GM10847 (cell line): ENCODE measurements around the gene ABLIM2.

ENCODE experiments used
- POLR2A ChIP-seq: IDR thresholded peaks from 2 replicates; pipeline ENCODE4 v1.6.1; 2011; ENCODE audit not compliant: insufficient read length; ENCODE audit errors: extremely low read depth

The ABLIM2 gene

DNA sequence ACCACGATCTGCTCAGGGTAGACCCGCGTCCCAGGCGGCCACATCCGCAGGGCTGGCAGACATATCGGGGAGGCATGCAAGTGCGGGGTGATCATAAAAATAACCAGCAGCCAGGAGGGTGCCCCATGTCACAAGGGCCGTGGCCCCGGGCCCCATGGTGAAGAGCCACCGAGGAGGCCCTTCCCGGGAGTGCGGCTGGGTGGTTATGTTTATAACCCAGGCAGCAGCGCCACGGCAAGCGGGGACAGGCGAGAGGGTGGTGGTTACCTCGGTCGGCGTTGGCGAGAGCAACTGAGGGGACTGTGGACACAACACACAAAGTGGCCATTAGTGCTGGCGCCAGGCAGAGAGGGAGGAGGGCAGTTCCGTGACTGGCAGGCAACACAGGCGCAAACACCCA lies 126.2 kb downstream of the ABLIM2 start:
- no peak for TF ChIP-seq POLR2A

DNA sequence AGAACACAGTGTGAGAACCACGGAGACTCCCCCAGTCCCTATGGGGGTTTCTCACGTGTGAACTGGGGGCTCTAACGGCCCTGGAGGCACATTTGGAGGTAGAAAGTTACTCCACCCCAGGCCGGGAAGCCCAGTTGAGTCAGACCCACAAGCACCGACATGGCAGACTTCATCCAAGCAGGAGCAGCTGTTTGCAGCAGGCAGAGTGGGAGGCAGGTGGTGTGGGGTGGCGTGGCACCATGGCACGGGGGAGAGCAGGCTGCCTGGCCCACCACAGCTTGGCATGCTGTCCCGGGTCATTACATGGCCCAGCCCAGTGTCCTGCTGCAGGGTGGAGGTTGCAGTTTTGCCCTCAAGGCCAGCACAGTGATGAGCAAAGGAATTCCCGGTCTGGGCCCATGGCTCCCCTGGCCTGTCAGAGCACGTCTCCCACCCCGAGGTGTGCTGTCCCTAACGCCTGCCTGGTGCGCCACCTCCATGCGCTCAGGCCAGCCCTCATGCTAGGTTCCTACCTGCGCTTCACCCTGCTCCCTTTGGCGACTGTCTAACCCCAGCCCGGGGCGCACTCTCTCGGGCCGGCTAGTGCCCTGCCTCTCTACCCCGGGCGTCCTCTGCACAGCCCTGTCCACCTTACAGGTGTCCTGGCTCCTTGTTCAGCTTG lies 128.4 kb downstream of the ABLIM2 start:
- TF ChIP-seq POLR2A = no peak

DNA sequence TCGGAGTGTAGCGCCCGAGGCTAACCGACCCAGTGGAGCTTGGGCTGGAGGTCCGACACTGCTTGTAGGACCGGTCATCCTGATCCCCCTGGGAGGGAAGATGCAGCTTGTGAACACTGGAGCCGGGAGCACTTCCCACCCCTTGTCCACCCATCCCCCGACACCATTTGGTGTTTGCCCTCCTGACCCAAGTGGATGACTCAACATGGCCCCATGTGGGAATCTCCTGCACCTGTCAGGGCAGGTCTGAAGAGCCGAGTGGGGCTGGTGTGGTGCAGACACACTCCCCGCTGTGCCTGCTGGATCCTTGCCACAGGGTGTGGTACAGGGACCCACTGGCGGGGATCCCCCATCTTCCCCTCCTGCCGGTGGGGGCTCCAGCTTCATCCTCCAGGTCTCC lies 128.9 kb downstream of the ABLIM2 start:
- no peak for TF ChIP-seq POLR2A

DNA sequence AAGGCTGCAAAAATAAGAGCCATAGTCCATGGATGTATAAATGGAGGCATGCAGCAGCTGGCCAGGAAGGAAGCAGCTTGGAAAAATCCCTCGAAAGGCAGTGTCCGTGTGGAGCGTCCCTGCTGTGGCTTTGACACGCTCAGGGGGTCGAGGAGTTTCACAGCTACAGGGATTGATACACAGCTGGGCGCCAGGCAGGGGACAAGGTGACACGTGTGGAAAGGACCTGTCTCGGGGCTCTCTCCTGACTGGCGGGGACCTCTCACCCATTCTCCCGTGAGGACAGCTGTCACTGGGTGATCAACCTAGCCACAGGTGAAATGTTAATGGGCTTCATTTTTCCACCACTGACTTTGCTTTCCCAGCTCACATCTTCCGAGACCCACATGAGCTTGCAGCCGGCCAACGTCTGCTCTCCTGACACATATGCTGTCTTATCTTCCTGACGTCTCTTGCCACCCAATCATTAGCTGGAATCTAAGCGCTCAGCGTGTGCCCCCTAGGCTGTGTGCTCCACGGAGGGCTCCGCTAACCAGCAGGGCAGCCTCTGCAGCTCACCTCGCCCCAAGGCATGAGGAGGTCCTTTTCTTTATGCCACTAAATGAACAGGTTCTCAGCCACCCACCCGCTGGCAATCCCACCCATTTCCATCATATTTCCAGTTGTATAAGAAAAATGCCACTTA lies 129.6 kb downstream of the ABLIM2 start:
- no peak for TF ChIP-seq POLR2A

DNA sequence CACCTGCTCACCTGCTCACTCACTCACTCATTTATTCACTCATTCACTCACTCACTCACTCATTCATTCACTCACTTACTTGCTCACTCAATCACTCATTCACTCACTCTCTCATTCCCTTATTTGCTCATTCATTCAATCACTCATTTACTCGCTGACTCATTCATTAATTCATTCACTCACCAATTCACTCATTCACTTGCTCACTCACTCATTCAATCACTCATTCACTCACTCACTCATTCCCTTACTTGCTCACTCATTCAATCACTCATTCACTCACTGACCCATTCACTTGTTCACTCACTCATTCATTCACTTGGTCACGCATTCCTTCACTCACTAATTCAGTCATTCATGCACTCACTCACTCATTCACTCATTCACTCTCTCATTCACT lies 130.2 kb downstream of the ABLIM2 start:
- TF ChIP-seq POLR2A = no peak

DNA sequence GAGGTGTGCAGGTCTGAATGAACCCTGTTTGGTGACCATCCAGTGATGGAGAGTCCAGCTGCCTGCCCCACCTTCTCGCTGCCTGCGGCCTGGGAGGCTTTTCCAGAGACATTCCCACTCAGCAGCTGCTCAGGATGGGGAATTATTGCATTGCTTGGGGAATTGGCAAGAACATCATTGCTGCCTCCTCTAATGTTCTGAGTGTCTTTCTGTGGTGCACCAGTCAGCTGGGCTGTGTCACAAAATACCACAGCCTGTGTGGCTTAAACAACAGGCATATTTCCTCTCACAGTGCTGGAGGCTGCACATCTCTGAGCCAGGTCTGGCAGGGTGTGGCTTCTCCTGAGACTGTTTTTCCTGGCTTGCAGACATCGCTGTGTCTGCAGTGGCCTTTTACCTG lies 132.2 kb downstream of the ABLIM2 start:
- TF ChIP-seq POLR2A = no peak

DNA sequence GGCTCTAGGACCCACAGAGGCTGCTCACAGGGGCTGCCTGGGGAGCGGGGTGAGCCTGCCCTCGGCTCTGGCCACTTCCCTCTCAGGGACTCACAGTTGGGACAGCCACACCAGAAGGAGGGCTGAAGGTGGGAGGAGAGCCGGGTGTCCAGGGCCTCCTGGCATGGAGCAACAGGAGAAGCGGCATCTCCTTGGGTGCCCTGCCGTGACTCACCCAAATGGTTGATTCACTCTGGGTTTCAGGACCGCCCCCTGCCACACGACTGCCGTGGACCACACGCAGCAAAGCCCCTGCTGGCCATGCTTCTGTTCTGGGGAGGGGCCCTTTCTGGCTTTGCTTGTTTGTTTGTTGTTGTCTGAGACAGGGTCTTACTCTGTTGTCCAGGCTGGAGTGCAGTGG lies 132.9 kb downstream of the ABLIM2 start:
- no peak for TF ChIP-seq POLR2A

DNA sequence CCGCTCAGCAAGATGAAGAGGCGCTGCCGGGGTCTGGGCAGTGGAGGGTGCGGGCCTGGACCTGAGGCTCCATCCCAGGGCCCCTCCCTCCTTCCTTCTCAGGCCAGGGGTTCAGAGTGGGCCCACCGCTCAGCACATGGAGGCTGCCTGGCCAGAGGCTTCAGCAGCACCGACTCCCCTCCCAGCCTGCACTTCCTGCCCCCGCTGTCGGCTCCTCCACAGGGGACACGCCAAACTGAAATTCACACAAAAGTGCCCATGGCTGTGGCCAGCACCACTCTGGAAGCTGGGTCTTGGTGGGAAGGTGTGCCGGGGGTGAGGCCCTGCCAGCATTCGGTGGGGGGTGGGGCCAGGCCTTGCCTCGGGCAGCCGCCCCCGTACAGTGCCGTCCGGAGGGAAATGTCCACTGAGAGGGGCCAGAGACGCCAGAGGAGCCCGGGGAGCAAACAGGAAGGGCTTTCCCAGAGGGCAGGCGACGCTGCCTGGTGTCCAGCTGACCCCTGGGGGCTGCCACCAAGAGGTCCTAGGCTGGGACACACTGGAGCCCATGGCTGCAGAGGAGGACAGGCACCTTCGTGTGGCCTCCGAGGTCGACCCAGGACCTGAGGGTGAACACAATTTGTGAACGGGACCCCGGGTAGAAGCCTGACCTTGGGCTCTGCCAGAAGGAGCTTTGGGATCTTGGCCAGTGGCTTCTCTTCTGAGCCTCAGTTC lies 134.4 kb downstream of the ABLIM2 start:
- no peak for TF ChIP-seq POLR2A

DNA sequence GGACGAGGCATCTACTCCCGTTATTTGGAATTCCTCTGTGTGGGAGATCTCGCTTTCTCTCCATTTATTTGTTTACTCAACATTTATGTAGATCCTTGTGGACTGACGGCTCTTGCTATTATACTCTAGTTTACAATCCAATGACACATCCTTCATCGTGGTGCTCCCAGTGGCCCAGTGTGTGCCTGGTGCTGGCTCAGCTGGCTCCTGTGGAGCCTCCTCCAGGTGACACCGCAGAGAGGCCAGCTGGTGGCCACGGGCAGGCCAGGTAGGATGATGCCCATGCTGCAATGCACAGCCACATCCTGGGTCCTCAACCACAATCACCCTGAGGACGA lies 134.9 kb downstream of the ABLIM2 start:
- TF ChIP-seq POLR2A = no peak

DNA sequence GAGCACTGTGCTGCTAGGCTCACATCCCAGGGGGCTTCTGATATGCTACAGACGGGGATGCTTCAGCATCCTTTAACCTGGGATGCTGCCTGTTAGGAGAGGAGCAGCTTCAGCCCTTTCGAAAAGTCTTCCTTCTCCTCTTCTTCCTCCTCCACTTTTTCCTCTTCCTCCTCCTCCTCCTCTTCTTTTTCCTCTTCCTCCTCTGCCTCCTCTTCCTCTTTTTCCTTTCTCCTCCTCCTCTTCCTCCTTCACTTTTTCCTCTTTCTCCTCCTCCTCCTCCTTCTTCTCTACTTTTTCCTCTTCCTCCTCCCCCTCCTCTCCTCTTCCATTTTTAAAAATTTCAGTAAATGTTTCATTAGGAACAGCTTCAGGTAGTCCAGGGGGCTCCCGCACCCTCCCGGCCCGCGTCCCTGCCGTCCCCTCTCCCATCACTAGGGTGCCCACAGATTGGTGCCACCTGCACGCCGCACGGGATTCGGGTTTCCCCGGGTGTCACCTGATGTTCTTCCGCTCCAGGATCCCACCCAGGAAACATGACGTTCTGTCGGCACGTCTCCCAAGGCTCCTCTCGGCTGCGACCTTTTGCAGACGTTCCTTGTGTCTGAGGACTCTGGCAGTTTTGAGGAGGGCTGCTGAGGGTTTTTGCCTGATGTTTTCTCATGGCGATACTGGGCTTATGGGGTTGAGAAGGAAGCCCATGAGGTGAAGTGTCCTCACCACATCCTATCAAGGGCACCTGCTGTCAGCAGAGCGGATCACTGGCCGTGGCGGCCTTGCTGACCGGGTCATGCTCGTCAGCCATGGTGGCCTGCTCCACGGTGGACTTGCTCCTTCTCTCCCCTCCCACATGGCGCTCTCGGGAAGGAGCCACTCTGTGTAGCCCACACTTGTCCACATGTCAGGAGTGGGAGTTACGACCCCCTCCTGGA lies 135.6 kb downstream of the ABLIM2 start:
- no peak for TF ChIP-seq POLR2A

DNA sequence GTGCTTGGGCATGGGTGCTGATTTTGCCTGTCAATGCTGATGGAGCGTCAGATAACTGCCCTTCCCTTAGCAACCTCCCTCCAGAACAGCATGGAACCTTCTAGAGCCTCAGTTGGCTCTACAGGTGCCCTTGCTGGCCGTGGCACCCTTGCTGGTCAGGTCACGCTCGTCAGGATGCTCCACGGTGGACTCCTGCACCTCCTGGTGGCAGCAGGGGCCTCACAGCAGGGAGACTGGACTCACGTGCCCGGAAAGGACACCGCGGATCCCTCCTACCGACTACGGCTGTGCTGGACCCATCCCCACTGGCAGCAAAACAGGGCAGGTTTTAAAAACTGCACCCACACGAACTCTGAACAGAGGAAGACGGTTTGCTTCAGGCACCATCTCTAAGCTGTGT lies 136.8 kb downstream of the ABLIM2 start:
- TF ChIP-seq POLR2A = no peak

DNA sequence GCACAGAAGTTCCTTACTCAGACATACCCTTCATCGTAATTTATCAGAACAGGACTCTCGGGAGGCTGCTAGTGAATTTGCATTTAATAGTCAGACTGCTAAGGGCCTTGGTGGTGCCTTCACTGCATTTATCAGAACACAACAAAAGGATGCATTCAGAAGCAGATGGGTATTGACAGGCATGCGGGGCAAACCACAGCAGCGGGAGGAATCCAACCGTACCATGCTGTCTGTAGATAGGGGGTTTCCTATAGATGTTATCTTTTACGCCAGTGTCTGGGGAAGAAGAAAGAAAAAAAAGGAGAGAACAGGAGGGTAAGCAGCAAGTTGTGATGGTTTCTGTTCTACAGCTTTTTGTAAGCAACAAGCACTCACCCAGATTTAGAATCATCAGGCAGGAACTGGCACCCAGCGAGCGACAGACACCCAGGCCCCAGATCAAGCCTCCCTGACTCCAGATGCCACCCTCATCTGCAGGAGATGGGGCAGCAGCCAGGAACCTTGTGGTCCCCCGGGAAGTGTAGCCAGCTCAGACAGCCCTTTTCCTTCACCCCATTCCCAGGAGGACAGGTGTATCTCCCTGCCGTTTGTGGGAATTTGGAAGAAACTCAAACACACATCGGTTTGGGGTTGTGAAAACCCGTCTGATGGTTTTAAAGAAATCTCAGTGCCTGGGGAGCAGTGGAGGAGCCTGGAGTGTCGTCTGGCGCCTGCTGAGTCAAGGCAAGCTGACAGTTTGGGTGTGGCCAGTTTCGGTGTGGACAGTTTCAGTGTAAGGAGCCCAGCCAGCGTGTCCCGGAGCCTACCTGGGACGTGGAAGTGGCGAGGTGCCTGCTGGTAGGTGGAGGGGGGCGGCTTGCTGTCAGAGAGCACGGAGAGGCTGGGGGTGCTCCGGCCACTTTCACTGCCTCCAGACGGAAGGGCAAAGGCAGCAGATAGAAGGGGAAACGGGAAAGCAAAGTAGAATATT lies 138.9 kb downstream of the ABLIM2 start:
- no peak for TF ChIP-seq POLR2A

DNA sequence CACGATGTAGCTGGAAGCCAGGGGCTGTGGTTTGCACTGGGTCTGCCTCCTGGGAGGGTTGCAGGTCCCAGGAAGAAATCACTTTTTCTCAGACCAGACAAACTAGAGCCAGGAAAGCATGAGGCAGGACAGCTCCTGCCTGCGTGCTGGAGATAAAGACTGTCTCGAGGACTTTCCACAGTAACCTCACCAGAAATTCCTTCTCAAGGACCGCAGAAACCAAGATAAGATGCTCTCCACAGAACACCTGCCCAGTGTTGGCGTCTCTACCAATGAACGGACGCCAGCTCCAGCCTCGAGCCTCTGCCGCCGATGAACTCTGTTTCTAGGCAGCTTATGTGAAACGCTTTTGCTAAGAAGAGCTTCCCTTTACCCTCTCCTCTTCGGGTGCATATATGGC lies 142.1 kb downstream of the ABLIM2 start:
- TF ChIP-seq POLR2A = no peak

DNA sequence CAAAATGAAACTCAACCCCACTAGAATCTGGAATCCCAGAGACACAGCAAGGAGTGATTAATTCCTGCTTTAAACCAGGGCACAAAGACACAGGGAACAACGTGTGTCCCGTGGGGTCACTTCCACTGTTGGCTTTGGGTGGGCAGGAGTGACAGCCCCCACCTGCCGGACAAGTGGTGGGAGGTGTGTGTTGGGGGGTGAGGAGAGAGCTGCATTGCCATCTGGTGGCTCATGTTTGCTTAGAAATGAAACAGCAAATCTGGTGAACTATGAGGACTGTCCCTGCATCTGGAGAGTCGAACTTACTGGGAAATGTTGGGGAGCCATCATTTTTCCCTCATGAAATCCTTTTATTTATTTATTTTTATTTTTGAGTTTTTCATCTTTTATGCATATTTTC lies 143.1 kb downstream of the ABLIM2 start:
- TF ChIP-seq POLR2A = no peak
